NB4 (cell line): ENCODE data around the gene SPACDR.
"Not testable (repeated sequence)": the region's sequence is repeated elsewhere in the genome, so short reads cannot be mapped to it uniquely, and the experiment has no call there.

Experiments
- DNase-seq: peaks from one replicate; pipeline ENCODE4 v3.0.0; 2010; ENCODE audit warnings: low read depth
- H3K4me3 ChIP-seq: one replicate; pipeline ENCODE4 v1.5.1; 2011; ENCODE audit warnings: mild to moderate bottlenecking, low read depth, low read length, moderate library complexity
- CTCF ChIP-seq: IDR thresholded peaks from one replicate; pipeline ENCODE4 v1.5.1; 2012; ENCODE audit warnings: low read depth, low read length
- MAX ChIP-seq: IDR thresholded peaks from 2 replicates; pipeline ENCODE4 v1.6.1; 2011; ENCODE audit warnings: low read depth, low read length
- MYC ChIP-seq: IDR thresholded peaks from 2 replicates; pipeline ENCODE4 v1.6.1; 2011; ENCODE audit warnings: low read depth, low read length
- POLR2A ChIP-seq: IDR thresholded peaks from 2 replicates; pipeline ENCODE4 v1.6.1; 2011; ENCODE audit warnings: mild to moderate bottlenecking; ENCODE audit not compliant: insufficient read length; ENCODE audit errors: extremely low read depth

The SPACDR gene

GRCh38 chr7:100464791-100465190 lies 731 bp upstream of the SPACDR start:
- no peak for DNase-seq
- H3K4me3 ChIP-seq: no peak overlapping the region
- TF ChIP-seq MYC (no peak), MAX (no peak), POLR2A (no peak), CTCF (no peak)

GRCh38 chr7:100457033-100457432 lies 7.0 kb downstream of the SPACDR start:
- TF ChIP-seq POLR2A: no peak
- no peak for TF ChIP-seq CTCF
- TF ChIP-seq MYC: no peak
- no peak for TF ChIP-seq MAX
- H3K4me3 ChIP-seq: no peak overlapping the region
- DNase-seq: no peak

GRCh38 chr7:100456562-100456961 lies 7.5 kb downstream of the SPACDR start:
- DNase-seq: no peak
- TF ChIP-seq MYC: no peak
- peak; percentile 13 for TF ChIP-seq CTCF
- no peak overlapping the region for H3K4me3 ChIP-seq

- no peak overlapping the region for H3K4me3 ChIP-seq
- TF ChIP-seq CTCF (no peak), MYC (no peak), MAX (no peak), POLR2A (no peak)
- no peak for DNase-seq
Measured at GRCh38 chr7:100455206-100455605, 8.9 kb downstream of the SPACDR start.

GRCh38 chr7:100453854-100454253 lies 10.2 kb downstream of the SPACDR start:
- DNase-seq, H3K4me3 ChIP-seq: not testable (repeated sequence)

GRCh38 chr7:100452513-100452912 lies 11.5 kb downstream of the SPACDR start:
- no peak for DNase-seq
- TF ChIP-seq MYC (no peak), POLR2A (no peak)
- no peak overlapping the region for H3K4me3 ChIP-seq

GRCh38 chr7:100449190-100449795 lies 14.8 kb downstream of the SPACDR start:
- no peak for DNase-seq
- no peak overlapping the region for H3K4me3 ChIP-seq
- no peak for TF ChIP-seq CTCF
- TF ChIP-seq POLR2A: no peak
- no peak for TF ChIP-seq MAX
- no peak for TF ChIP-seq MYC

GRCh38 chr7:100447363-100447762 lies 16.7 kb downstream of the SPACDR start:
- not testable (repeated sequence) for DNase-seq, H3K4me3 ChIP-seq
